HS-27A (cell line): Measurements from ENCODE around the gene NXN.
"Not testable (repeated sequence)": the region's sequence is repeated elsewhere in the genome, so short reads cannot be mapped to it uniquely, and the experiment has no call there.

ENCODE experiments used
- DNase-seq: peaks from one replicate; pipeline ENCODE4 v3.0.0-alpha.2; 2012; ENCODE audit warnings: low read depth, missing footprints

NXN gene

GRCh38 chr17:979212-979538, 401 bp downstream of the NXN start:
- no peak for DNase-seq

DNA sequence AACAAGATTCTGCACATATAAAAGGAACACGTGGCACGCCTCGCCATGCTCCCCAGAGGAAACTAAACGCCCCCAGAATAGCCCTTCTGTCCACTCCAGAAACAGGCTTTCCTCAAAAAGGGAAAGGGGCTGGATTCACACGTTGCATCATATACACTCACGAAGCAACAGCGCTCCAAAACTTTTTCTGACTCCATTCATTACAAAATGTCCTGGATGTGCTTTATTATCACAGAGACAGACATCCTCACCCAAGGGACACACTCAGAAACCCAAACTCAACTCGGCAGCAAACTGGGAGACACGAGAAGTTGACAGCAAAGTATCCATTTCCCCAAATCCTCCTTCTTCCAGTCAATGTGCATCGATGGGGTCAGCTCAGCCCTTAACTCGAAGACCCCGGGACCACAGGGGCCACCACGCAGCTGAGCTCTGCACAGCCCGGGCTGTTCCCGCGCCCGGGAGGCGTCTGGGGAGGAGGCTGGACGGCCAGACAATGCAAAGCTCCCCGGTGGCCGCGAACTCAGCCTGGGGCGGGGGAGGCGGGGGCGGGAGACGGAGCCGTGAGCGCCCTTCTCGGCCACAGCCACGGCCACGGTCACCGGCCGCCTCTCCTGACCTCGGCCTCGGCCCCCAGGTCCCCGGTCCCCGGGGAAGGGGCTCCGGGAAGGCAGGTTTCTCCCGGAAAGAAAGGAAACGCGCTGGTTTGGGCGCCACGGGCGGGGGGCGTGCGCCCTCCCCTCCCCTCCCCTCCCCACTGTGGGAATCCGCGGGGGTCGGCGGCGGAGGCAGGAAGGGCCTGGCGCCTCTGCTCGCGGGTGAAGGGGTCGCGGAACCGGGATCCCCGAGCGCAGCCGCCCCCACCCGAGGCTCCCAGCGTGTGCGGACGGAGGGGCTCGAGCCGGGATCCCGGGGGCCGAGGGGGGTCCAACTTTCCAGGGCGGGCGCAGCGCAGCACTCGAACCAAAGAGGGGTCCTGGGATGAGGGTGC, 1.2 kb downstream of the NXN start:
- DNase-seq: no peak

GRCh38 chr17:977166-977565, 2.4 kb downstream of the NXN start:
- DNase-seq: no peak

- DNase-seq: no peak
Measured at GRCh38 chr17:976312-976711, 3.3 kb downstream of the NXN start.

DNA sequence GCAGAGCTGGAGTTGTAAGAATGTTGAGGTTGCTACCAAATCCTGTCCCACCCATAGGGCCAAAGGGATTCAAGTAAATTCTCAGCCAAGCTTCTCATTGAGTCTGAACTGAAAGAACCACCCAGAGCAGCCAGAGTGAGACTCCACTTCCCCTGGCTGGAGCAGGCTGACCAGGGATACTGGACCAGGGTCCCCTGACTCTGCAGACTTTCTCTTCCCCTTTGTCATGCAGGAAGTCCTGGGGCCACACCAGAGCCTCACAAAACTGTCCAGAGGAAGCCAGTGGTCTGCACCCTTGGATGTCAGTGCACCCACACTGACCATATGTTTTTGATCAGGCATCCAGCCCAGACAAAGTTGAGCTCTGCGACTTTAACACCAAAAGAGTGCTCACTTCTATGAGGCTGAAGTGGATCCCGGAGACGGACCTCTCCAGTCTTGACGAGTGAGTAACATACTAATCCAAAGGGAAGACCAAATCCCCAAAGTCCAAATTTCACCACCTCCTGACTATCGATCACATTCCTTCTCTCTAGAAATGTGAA, 4.1 kb downstream of the NXN start:
- no peak for DNase-seq

- DNase-seq: not testable (repeated sequence)
Measured at GRCh38 chr17:974778-975177, 4.8 kb downstream of the NXN start.

DNA sequence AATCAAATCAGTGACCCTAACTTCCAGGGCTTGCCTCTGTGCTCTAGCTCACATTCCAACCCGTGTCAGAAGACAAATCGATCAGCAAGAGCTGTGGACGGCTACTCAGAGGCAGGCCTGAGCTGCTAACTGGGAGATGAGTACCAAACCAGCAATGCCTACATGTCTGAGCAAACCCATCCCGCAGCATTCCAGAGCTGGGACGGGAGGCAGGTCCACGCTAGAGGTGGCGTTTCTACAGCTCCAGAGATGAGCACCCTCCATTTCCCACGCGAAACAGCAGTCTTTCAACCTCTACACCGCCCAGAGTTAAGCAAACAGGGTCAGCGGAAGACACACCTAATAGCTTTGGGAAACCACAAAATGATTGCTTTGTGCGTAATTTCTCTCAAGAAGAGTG, 6.5 kb downstream of the NXN start:
- no peak for DNase-seq

DNA sequence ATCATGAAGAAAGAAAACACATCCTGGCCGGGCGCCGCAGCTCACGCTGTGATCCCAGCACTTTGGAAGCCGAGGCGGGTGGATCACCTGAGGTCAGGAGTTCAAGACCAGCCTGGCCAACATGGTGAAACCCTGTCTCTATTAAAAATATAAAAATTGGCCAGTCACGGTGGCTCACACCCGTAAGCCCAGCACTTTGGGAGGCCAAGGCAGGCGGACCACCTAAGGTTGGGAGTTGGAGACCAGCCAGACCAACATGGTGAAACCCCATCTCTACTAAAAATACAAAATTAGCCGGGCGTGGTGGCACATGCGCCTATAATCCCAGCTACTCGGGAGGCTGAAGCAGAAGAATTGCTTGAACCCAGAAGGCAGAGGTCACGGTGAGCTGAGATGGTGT, 7.7 kb downstream of the NXN start:
- DNase-seq: not testable (repeated sequence)

DNA sequence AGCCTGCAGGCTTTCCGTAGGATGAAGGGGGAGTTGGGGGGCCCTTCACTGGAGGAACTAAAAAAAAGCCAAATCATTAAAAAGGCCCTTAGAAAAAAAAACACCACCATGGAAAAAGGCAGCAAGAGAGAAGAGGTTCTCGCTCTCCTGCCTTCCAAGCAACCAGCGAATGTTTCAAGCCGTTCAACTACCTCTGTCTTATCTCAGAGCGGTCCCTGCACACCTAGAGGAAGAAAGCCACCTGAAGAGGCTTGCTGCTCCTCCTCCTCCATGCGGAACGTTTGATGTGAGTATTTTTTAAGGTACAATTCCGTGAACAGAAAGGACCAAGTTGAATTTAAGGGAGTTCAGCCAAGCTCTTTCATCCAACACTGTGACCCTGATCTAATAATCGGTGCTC, 9.2 kb downstream of the NXN start:
- DNase-seq: no peak

DNA sequence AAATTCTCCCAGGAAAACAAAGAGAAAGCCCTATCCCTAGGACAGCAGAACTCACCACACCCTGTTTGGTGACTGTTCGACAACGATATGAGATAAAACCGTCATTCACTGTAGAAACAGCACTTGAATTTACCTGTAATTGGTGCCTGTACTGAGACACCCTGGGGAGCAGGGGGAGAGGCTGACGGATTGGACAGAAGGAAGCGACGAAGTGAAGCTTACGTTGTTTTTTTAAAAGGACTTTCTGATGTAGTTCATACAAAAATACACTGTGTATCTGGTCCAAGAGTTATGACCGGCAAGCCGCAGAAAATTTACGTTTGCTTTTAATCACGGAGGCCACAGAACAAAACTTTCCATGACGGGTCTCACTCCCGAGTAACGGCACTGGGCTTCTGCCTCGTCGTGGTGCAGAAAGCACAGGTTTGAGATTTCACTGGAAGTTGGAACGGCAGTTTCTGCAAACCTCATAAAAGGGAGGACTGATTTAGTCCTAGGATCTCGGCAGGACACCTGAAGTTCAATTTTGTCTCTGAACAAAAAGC, 9.7 kb downstream of the NXN start:
- DNase-seq: no peak

DNA sequence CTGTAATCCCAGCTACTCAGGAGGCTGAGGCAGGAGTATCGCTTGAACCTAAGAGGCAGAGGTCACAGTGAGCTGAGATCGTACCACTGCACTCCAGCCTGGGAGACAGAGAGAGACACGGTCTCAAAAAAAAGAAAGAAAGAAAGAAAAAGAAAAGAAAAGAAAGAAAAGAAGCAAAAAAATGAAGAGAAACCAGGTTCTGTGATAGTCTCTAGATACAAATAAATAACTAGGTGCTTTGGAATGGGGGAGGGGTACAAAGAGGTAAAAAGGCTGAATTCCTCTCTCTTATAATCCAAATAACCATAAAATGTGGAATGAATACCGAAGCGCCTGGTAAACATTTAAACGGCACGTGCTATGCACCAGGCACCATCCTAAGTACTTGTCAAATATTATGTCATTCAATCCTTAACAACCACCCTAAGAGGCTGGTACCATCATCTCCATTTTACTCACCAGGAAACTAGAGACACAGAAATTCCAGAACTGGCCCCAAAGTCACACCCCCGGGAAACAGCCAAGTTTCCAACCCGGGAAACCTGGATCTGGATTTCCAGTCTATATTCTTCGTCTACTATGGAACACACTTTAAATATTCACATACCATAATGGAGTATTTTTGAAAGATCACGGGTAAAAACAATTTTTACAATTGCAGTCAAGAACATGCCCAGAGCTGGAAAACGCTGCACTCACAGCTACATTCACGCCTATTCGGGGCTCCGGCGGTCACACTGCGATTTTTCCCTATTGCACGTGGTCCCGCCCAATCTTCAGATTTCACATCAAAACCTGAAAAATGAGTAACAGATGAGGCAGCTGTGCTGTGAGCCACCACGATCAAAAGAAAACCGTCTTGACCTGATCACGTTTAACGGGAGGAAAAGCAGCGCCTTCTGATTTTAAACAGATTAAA, 10.5 kb downstream of the NXN start:
- DNase-seq: no peak

- DNase-seq: no peak
Measured at GRCh38 chr17:967122-967521, 12.5 kb downstream of the NXN start.

GRCh38 chr17:965311-965989, 14.1 kb downstream of the NXN start:
- no peak for DNase-seq

DNA sequence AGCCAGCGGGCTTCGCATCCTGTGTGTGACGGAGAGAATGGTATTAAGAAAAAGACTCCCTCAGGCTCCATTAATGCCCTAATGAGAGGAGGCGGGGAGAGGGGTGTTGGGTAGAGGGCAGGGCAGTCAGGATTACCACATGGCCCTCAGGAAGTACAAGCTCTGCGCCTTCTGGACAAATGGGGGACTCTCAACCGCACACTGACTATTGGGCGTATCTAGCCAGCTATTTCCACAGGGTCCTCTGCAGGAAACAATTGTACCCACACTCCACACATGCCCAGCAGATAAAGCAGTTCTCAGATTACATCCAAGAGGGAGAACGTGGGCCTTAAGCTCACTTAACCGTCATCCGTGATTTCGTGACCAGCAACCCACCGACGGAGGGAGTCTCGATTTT, 14.7 kb downstream of the NXN start:
- DNase-seq: no peak

GRCh38 chr17:962670-963069, 16.9 kb downstream of the NXN start:
- no peak for DNase-seq

GRCh38 chr17:962166-962565, 17.4 kb downstream of the NXN start:
- DNase-seq: no peak

- no peak for DNase-seq
Measured at GRCh38 chr17:958712-959451, 20.7 kb downstream of the NXN start.

- DNase-seq: no peak
Measured at GRCh38 chr17:957856-958421, 21.6 kb downstream of the NXN start.

DNA sequence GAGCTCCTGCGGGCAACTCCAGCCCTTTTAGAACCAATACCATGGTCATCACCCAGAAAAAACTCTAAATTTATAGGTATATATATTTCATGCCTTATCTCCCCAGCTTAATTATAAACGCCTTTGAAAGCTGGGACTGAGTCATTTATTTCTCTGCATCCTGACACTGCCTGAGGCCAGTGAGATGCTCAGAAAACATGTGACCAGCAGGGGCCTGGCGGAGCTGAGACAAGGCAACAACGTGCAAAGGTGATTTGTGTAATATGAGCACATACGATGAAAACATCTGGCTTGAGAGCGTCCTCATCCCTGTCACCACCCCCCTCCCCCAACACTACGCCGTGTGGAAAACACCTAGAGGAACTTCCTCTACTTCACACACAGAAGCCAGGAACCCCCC, 22.7 kb downstream of the NXN start:
- DNase-seq: no peak

DNA sequence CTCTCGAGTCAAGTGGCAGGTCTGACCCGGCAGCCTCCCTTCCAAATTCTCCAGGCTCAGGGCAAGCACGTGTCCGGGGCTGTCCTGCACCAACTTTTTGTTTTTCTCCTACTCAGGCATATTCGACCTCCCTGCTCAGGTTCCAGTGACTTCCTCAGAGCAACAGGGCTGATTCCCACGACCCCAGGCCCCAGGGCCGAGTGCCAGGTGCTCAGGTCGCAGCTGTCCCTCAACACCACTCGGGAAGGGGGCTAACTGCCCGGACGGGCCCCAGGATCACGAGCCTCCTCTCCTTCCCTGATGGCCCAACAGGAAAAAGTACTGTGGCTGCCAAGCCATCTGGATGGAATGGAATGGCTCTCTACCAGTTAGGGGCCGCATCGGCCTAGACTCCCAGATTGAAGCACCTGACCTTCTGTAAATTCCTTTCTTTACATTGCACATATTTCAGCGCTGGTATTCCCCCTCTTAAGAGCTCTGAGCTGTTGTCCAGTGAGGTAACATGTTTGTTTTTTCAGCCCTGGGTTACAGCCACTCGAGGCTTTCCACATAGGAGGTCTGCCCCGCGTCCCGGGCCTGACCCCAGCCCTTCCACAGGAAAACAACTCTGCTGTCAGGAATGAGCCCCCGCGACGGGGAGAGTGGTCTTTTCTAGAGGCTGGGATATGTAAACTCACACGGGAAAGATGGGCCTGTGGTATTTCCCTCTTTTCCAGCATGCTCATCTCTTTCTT, 25.0 kb downstream of the NXN start:
- no peak for DNase-seq
